GM12878 (cell line): Measurements from ENCODE around the gene NDUFA7. TPM values are rescaled to one million over a fixed set of nuclear protein-coding genes. Genes with fewer than 3 reads are reported as not detected.

Experiments used
- ATAC-seq: fragments of 200-7000 bp; cut with Tn5 transposase; 3 replicates; pipeline ENCODE4 v1.9.1; 2020; ENCODE audit warnings: mild to moderate bottlenecking, moderate library complexity
- BruUV-seq: library from RNA; stranded (reverse); fragments of 400-500 nt; replicated peaks from 2 replicates; lab custom pipeline; 2021; lab: Mats Ljungman, UMichigan
- CTCF ChIA-PET: fragments of 300-600 bp; sonication (Branson Sonifier 250); formaldehyde crosslinking; extraction: SDS; loops from one replicate; lab custom pipeline; 2021; ENCODE audit warnings: inconsistent platforms; lab: Yijun Ruan, JAX
- POLR2A ChIA-PET: fragments of 350-600 bp; formaldehyde crosslinking; extraction: SDS; loops from one replicate; lab custom pipeline; 2021; ENCODE audit warnings: inconsistent platforms; lab: Charles Lee
- RAD21 ChIA-PET: fragments of 300-600 bp; sonication (Branson Sonifier 250); formaldehyde crosslinking; loops from one replicate; lab custom pipeline; 2023; ENCODE audit warnings: antibody characterized with exemption; ENCODE audit not compliant: unreplicated experiment; lab: Charles Lee
- SMC1A ChIA-PET: fragments of 300-600 bp; sonication (Branson Sonifier 250); formaldehyde crosslinking; loops from one replicate; lab custom pipeline; 2023; ENCODE audit not compliant: unreplicated experiment, uncharacterized antibody; lab: Charles Lee
- DNase-seq: peaks from one replicate; pipeline ENCODE4 v3.0.0-alpha.2; 2011; ENCODE audit warnings: low read depth, low spot score
- FAIRE-seq: peaks from 3 replicates; lab custom pipeline; 2011; peaks lifted over from hg19 to GRCh38; lab: Jason Lieb, UNC
- H2AFZ ChIP-seq: 2 replicates; pipeline ENCODE4 v1.6.0; 2011; ENCODE audit warnings: low read depth, low read length, control low read depth; ENCODE audit not compliant: control insufficient read depth
- H3K27ac ChIP-seq: 2 replicates; pipeline ENCODE4 v1.5.1; 2011; ENCODE audit warnings: control low read depth; ENCODE audit not compliant: control insufficient read depth, insufficient read depth
- H3K27me3 ChIP-seq, 2 experiments: replicated peaks in 1 of 2; 2 replicates each; pipeline versions ENCODE4 v1.6.0 to v1.6.1; 2011; ENCODE audit warnings: low read length in 1 of 2; ENCODE audit not compliant: control insufficient read depth in 2 of 2, insufficient read depth in 2 of 2
- H3K36me3 ChIP-seq, 2 experiments: 2 replicates each; pipeline ENCODE4 v1.5.1; 2011; ENCODE audit warnings: low read length in 1 of 2; ENCODE audit not compliant: control insufficient read depth in 2 of 2, insufficient read depth in 2 of 2
- H3K4me1 ChIP-seq: 2 replicates; pipeline ENCODE4 v1.6.1; 2011; ENCODE audit warnings: mild to moderate bottlenecking, low read length, moderate library complexity, mixed read lengths; ENCODE audit not compliant: control insufficient read depth, insufficient read depth
- H3K4me2 ChIP-seq: 2 replicates; pipeline ENCODE4 v1.6.0; 2011; ENCODE audit warnings: control low read depth; ENCODE audit not compliant: control insufficient read depth, insufficient read depth
- H3K4me3 ChIP-seq: fragments of 200-600 bp; sonication (generic); 2 replicates; pipeline ENCODE4 v1.5.1; 2016
- H3K79me2 ChIP-seq: 2 replicates; pipeline ENCODE4 v1.6.0; 2011; ENCODE audit warnings: low read length; ENCODE audit not compliant: control insufficient read depth, insufficient read depth
- H3K9ac ChIP-seq: 2 replicates; pipeline ENCODE4 v1.8.0; 2011; ENCODE audit warnings: low read length, control low read depth, mixed read lengths; ENCODE audit not compliant: control insufficient read depth, insufficient read depth
- H3K9me3 ChIP-seq: replicated peaks from 3 replicates; pipeline ENCODE4 v1.5.1; 2011; ENCODE audit warnings: mild to moderate bottlenecking, low read length; ENCODE audit not compliant: control insufficient read depth, insufficient read depth
- H4K20me1 ChIP-seq: 2 replicates; pipeline ENCODE4 v1.6.0; 2011; ENCODE audit not compliant: control insufficient read depth, insufficient read depth
- BACH1 ChIP-seq: fragments of 450-650 bp; IDR thresholded peaks from 2 replicates; pipeline ENCODE4 v1.6.1; 2017; ENCODE audit warnings: mild to moderate bottlenecking, borderline replicate concordance
- CBX5 ChIP-seq: sonication (generic); IDR thresholded peaks from 2 replicates; pipeline ENCODE4 v1.6.1; 2016; ENCODE audit warnings: low read depth, moderate library complexity, mild to moderate bottlenecking, inconsistent platforms
- FOS ChIP-seq: IDR thresholded peaks from 3 replicates; pipeline ENCODE4 v1.6.1; 2011; ENCODE audit warnings: borderline replicate concordance; ENCODE audit not compliant: insufficient read length; ENCODE audit errors: extremely low read depth
- GATAD2B ChIP-seq: fragments of 450-650 bp; conservative IDR thresholded peaks from 2 replicates; pipeline ENCODE4 v1.6.1; 2017; ENCODE audit warnings: low read depth, mild to moderate bottlenecking, moderate library complexity
- NKRF ChIP-seq: fragments of 450-650 bp; conservative IDR thresholded peaks from 2 replicates; pipeline ENCODE4 v1.6.1; 2017; ENCODE audit warnings: mild to moderate bottlenecking, moderate library complexity
- PBX3 ChIP-seq: IDR thresholded peaks from 2 replicates; pipeline ENCODE4 v1.6.1; 2011; ENCODE audit warnings: mild to moderate bottlenecking, low read depth, low read length, moderate library complexity; ENCODE audit not compliant: insufficient replicate concordance
- SMAD5 ChIP-seq: IDR thresholded peaks from 2 replicates; pipeline ENCODE4 v1.6.1; 2016; ENCODE audit warnings: antibody characterized with exemption, low read depth
- SUPT20H ChIP-seq: IDR thresholded peaks from 2 replicates; pipeline ENCODE4 v1.6.1; 2011; ENCODE audit warnings: low read depth, mild to moderate bottlenecking, low read length, moderate library complexity, borderline replicate concordance; ENCODE audit not compliant: control insufficient read depth
- TCF12 ChIP-seq: IDR thresholded peaks from 2 replicates; pipeline ENCODE4 v1.6.1; 2011; ENCODE audit warnings: low read depth, mild to moderate bottlenecking, low read length
- USF2 ChIP-seq: IDR thresholded peaks from 2 replicates; pipeline ENCODE4 v1.6.1; 2011; ENCODE audit warnings: low read depth, low read length, improper control_type of control experiment, borderline replicate concordance
- WGBS: methylation state at CpG from one replicate; pipeline ENCODE4 v1.1.6; 2016; ENCODE audit warnings: low lambda C conversion rate; ENCODE audit not compliant: insufficient replicate concordance, insufficient coverage; ENCODE audit errors: missing lambda C conversion rate; 5-methylcytosine and 5-hydroxymethylcytosine counted together
- in situ Hi-C: fragments of 300-500 bp; cut with MboI; formaldehyde crosslinking; loops from 9 replicates; pipeline ENCODE4 v1.14.3; 2018; ENCODE audit warnings: mixed read lengths
- intact Hi-C: fragments of 100-400 bp; cut with micrococcal nuclease; formaldehyde crosslinking; loops from one replicate; pipeline ENCODE4 v1.14.2; 2022; ENCODE audit not compliant: unreplicated experiment
- polyA plus RNA-seq, 11 experiments: library from polyadenylated mRNA; depleted of rRNA in 4 of 11; unstranded in 6 of 11; stranded (reverse) in 5 of 11; fragments of >200 nt; fragmentation: Nextera tagmentation in 4 of 11; fragmentation: Illumina TruSeq in 1 of 11; extraction: Ambion mirVana in 4 of 11; extraction: Trizol in 1 of 11; gene quantifications; 1 replicate in 1 of 11; 2 replicates in 10 of 11; pipeline versions ENCODE4 v1.2.1 to v1.2.3, GENCODE V29; 2011 to 2016; ENCODE audit warnings: inconsistent platforms in 2 of 11, missing spikeins in 2 of 11, low read depth in 1 of 11
- total RNA-seq, 4 experiments: library from RNA; depleted of rRNA in 3 of 4; stranded (reverse); fragments of >200 nt in 3 of 4; fragmentation: Illumina TruSeq in 1 of 4; extraction: Trizol in 1 of 4; gene quantifications; 2 replicates each; pipeline versions ENCODE4 v1.2.1 to v1.2.3, GENCODE V29; 2013 to 2021
- TF ChIP-seq, protein P1 (sequence below): fragments of 450-650 bp; IDR thresholded peaks from 2 replicates; pipeline ENCODE4 v1.6.1; 2016; ENCODE audit warnings: mild to moderate bottlenecking
- TF ChIP-seq, protein P2 (sequence below): fragments of 150-350 bp; IDR thresholded peaks from 2 replicates; pipeline ENCODE4 v1.6.1; 2016; ENCODE audit warnings: low read depth, low read length

NDUFA7 gene
- total and polyA plus RNA-seq, 10 of the 15 experiments (the other 5 are each of a cell fraction or from before 2014, with no cell fraction given): 79.0 to 360 (median 174) TPM

GRCh38 chr19:8333767-8334457, 12.7 kb upstream of the NDUFA7 start:
- H3K4me2 ChIP-seq: no peak overlapping the region
- H2AFZ ChIP-seq: no peak overlapping the region
- no peaks in the 10 kb centered on the region for H3K36me3 ChIP-seq
- 56% methylated on average over 42 of the region's 48 CpGs for WGBS
- DNase-seq (no peak), FAIRE-seq (no peak), ATAC-seq (no peak)
- POLR2A ChIA-PET: interaction anchor here (1.0 kb wide), 1 partner anchor 27 kb away, joined by 3 read pairs; no protein-coding TSS in a partner anchor
- no peak overlapping the region for H3K4me3 ChIP-seq
- peaks cover 2% of the 10 kb centered on the region; the same call in 1 of the 2 replicates for H3K4me1 ChIP-seq
- CTCF ChIA-PET: no interaction called here
- H3K79me2 ChIP-seq: no peaks in the 10 kb centered on the region
- intact Hi-C loops: no loop called here
- no peak overlapping the region for H3K27ac ChIP-seq
- in situ Hi-C loops: no loop called here
- H4K20me1 ChIP-seq: no peaks in the 10 kb centered on the region
- H3K9ac ChIP-seq: no peak overlapping the region
- H3K27me3 ChIP-seq: peaks cover 2 to 5% of the 10 kb centered on the region in 2 experiments; a peak in 3 of 4 replicates
- no peak for TF ChIP-seq SMAD5
- no peak for TF ChIP-seq SUPT20H
- no peak for TF ChIP-seq PBX3
- TF ChIP-seq GATAD2B: no peak
- TF ChIP-seq, protein P1, sequence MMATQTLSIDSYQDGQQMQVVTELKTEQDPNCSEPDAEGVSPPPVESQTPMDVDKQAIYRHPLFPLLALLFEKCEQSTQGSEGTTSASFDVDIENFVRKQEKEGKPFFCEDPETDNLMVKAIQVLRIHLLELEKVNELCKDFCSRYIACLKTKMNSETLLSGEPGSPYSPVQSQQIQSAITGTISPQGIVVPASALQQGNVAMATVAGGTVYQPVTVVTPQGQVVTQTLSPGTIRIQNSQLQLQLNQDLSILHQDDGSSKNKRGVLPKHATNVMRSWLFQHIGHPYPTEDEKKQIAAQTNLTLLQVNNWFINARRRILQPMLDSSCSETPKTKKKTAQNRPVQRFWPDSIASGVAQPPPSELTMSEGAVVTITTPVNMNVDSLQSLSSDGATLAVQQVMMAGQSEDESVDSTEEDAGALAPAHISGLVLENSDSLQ: no peak
- no peak for TF ChIP-seq TCF12
- TF ChIP-seq, protein P2, sequence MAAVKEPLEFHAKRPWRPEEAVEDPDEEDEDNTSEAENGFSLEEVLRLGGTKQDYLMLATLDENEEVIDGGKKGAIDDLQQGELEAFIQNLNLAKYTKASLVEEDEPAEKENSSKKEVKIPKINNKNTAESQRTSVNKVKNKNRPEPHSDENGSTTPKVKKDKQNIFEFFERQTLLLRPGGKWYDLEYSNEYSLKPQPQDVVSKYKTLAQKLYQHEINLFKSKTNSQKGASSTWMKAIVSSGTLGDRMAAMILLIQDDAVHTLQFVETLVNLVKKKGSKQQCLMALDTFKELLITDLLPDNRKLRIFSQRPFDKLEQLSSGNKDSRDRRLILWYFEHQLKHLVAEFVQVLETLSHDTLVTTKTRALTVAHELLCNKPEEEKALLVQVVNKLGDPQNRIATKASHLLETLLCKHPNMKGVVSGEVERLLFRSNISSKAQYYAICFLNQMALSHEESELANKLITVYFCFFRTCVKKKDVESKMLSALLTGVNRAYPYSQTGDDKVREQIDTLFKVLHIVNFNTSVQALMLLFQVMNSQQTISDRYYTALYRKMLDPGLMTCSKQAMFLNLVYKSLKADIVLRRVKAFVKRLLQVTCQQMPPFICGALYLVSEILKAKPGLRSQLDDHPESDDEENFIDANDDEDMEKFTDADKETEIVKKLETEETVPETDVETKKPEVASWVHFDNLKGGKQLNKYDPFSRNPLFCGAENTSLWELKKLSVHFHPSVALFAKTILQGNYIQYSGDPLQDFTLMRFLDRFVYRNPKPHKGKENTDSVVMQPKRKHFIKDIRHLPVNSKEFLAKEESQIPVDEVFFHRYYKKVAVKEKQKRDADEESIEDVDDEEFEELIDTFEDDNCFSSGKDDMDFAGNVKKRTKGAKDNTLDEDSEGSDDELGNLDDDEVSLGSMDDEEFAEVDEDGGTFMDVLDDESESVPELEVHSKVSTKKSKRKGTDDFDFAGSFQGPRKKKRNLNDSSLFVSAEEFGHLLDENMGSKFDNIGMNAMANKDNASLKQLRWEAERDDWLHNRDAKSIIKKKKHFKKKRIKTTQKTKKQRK: no peak
- no peak for TF ChIP-seq FOS
- TF ChIP-seq USF2: no peak
- TF ChIP-seq CBX5: no peak
- TF ChIP-seq BACH1: no peak
- no peak for TF ChIP-seq NKRF
- BruUV-seq: no TSS peak
- SMC1A ChIA-PET: no interaction called here
- RAD21 ChIA-PET: no interaction called here
- H3K9me3 ChIP-seq: no peaks in the 10 kb centered on the region
